UCSD-AML1 (cell line): ENCODE data around the gene BAIAP2L2.
"Not testable (repeated sequence)": the region's sequence is repeated elsewhere in the genome, so short reads cannot be mapped to it uniquely, and the experiment has no call there.

Experiments used
- DNase-seq: peaks from one replicate; lab custom pipeline; 2025; ENCODE audit not compliant: unreplicated experiment; lab: John Stamatoyannopoulos, UW

Gene BAIAP2L2

DNA sequence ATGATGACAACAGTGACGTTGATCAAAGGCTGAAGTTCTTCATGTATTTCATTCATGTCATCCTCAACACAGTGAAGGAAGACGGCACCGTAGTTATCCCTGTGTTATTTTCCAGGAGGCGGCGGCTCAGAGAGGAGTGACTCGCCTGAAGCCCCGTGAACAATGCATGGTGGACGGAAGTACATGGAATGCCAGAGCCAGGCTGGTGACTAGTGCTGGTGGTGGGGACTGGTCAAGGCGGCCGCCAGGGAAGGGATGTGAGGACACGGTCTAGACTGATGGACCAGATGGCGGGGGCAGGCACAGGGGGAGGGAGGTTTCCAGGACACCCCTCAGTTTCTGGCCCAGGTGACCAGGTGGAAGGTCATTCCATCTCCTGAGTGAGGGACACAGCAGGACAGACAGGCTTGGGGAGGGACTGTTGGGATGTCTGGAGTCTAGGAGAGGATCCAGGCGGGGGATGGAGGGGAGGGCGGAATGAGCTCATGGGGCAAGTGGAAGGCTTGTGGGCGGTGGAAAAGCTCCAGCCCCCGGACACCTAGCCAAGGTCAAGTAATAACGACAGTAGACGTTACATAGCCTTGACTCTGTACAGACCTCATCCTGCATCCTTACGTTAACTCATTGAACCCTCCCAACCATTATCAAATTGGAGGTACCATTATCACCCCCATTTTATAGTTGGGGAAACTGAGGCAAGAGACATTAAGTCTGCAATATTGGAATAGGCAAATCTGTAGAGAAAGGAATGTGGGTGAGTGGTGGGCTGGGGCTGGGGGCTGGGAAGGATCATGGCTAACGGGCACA is 69.3 kb downstream of the BAIAP2L2 start:
- no peak for DNase-seq

DNA sequence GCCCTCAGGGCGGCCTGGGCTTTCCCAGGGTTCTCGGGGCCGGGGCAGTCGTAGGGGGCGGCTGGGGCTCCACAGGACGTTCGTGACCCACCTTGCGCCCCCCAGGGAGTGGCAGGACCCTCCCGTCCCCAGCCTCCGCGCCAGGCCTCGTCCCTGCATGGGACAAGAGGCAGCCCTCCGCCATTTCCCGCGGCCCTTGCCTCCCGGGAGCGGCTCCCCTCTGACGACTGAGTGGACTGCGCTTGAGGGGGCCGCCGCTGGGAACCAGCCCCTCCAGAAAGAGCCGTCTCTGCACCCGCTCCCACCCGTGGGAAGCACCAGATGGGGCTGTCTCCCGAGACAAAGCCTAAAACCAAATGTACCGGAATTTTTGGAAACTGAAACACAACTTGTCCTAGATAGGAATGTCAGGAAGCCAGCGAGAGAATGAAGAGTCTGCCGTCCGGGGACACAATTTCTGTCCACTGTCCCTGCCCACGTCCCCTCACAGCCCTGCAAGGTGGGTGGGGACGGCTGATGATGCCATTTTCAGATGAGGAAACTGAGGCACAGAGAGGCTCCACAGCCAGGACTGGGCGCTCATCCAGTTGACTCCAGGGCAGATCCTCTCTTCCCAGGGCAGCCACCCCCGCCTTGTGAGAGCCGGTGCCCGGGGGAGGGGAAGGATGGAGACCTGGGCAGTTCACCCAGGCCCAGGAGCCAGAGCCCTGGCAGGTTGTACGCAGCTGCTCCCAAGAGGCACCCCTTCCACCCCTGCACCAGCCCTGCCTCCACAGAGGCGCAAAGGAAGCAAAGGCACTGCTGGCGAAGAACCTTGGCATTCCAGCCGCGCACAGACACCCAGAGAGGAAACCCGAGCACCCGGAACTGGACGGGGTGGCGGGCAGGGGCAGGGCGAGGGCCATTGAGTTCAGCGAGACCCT is 71.3 kb downstream of the BAIAP2L2 start:
- no peak for DNase-seq

DNA sequence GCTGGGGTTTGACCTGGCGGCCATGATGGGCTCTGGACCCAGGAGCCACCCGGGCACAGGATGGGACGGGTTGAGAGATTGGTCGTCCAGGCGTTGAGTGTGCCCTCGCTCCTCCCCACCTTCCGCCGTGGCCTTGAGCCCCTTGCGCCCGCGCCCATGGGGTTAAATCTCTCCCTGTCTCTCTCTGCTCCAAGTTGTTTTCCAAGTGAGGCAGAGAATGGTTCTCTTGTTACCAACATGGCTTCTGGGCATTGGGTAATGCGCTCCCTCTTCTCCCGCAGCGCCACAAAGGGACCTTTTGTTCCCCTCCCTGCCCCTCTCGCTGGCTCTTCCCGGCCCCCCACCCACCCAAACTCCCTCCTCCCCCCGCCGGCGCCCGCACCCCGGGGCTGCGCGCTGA is 72.1 kb downstream of the BAIAP2L2 start:
- no peak for DNase-seq

DNA sequence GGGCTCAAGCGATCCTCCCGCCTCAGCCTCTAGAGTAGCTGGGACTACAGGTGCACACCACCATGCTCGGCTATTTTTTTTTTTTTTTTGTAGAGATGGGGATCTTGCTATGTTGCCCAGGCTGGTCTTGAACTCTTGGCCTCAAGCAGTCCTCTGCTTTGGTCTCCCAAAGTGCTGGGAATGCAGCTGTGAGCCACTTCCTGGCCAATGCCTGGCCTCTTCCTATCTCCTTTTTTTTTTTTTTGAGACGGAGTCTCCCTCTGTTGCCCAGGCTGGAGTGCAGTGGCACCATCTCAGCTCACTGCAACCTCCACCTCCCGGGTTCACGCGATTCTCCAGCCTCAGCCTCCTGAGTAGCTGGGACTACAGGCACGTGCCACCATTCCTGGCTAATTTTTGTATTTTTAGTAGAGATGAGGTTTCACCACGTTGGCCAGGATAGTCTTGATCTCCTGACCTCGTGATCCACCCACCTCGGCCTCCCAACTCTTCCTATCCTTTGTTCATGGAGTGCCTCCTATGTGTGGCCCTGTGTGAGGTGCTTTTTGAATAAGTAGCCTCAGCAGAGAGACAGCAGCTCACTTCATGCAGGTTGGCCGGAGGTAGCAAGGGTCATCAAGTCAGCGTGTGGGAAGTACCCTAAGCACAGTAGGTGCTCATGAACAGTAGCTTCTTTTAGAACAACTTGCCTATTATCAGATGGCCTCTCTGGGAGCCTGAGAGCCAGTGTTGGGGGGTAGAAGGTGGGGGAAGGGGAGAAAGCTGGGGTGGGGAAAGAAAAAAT is 72.9 kb downstream of the BAIAP2L2 start:
- not testable (repeated sequence) for DNase-seq

DNA sequence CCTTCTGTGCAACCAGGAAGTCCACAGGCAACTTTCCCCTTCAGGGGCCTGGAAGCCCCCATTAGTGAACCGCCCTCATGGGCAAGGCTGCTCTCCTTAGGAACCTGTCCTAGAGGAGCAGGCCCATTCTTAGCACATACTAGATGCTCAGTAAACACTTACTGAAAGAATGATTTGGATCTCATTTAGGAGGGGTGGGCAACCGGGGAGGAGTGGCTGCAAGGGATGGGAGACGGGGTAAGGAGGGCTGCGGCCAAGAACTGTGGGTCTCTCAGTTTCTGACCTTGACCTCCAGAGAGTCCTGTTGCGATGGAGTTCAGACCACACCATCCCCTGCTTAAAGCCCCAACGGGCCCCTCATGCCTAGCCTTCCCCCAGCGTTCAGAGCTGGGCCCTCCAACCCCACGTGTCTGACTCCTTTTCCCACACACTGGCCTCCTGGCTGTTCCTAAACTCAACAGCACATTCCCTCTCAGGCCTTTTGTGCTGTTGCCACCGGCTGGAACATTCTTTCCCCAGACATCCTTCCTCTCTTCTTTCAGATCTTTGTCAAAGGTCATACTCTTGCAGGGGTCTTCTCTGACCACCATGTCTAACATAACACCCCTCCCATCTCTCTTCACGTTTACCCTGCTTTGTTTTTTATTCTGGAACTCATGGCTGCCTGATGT is 74.0 kb downstream of the BAIAP2L2 start:
- no peak for DNase-seq

DNA sequence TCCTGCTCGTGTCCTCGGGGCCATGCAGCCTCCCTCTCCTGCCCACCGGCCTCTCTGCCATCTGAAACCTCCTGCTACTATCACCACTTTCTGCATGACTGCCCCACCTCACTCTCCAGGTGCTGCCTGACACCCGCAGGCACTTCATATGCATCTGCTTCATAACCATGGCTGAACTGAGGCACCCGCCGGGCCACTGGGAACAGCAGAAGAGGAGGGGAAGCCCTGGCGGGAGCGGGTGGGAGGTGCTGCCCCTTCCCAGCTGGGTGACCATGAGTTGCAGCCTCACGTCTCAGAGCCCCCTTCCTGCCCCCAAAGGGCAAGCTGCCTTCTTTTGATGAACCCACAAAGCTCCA is 75.0 kb downstream of the BAIAP2L2 start:
- no peak for DNase-seq
